ENCODE data around the gene TAF10.

TAF10 gene

GRCh38 chr11:6596239-6596877, 15.7 kb downstream of the TAF10 start:
- H3K4me3 ChIP-seq (ENCODE audit: low read depth, low read length), result no peak overlapping the region
- no peak for TF ChIP-seq CTCF (IDR thresholded peaks at IDR 0.05; ENCODE audit: borderline replicate concordance, insufficient read depth, low read depth, low read length)

GRCh38 chr11:6594142-6594768, 17.8 kb downstream of the TAF10 start:
- TF ChIP-seq CTCF (IDR thresholded peaks at IDR 0.05; ENCODE audit: borderline replicate concordance, insufficient read depth, low read depth, low read length), result no peak
- no peak overlapping the region for H3K4me3 ChIP-seq (ENCODE audit: low read depth, low read length)

- no peak overlapping the region for H3K4me3 ChIP-seq (ENCODE audit: low read depth, low read length)
- TF ChIP-seq CTCF (IDR thresholded peaks at IDR 0.05; ENCODE audit: borderline replicate concordance, insufficient read depth, low read depth, low read length), result no peak
Measured at GRCh38 chr11:6588018-6588417, 24.0 kb downstream of the TAF10 start.

- TF ChIP-seq CTCF (IDR thresholded peaks at IDR 0.05; ENCODE audit: borderline replicate concordance, insufficient read depth, low read depth, low read length), result no peak
- H3K4me3 ChIP-seq (ENCODE audit: low read depth, low read length), result no peak overlapping the region
Measured at GRCh38 chr11:6587360-6587953, 24.6 kb downstream of the TAF10 start.

- H3K4me3 ChIP-seq (ENCODE audit: low read depth, low read length), result no peak overlapping the region
- no peak for TF ChIP-seq CTCF (IDR thresholded peaks at IDR 0.05; ENCODE audit: borderline replicate concordance, insufficient read depth, low read depth, low read length)
Measured at GRCh38 chr11:6586434-6587359, 25.3 kb downstream of the TAF10 start.

- no peak overlapping the region for H3K4me3 ChIP-seq (ENCODE audit: low read depth, low read length)
- TF ChIP-seq CTCF (IDR thresholded peaks at IDR 0.05; ENCODE audit: borderline replicate concordance, insufficient read depth, low read depth, low read length), result no peak
Measured at GRCh38 chr11:6584528-6584927, 27.5 kb downstream of the TAF10 start.

All from GM12875 (cell line).